Lung (tissue), 12 donors: ENCODE measurements around the gene NME3. TPM values are rescaled to one million over a fixed set of nuclear protein-coding genes. Genes with fewer than 3 reads are reported as not detected.

Experiments
- ATAC-seq: fragments of 200-7000 bp; cut with Tn5 transposase; one replicate; pipeline ENCODE4 v1.9.1; 2020; ENCODE audit warnings: moderate number of reproducible peaks; ENCODE audit not compliant: insufficient read depth, low FRiP score
- DNase-seq, 3 donors: peaks; one replicate each; pipeline ENCODE4 v3.0.0-alpha.2; 2013 to 2017
- H3K27ac ChIP-seq, 2 donors: one replicate each; pipeline ENCODE4 v1.5.1; 2013; ENCODE audit warnings: mild to moderate bottlenecking in 2 of 2, moderate library complexity in 2 of 2, control low read depth in 1 of 2, inconsistent platforms in 1 of 2, low read depth in 1 of 2, low read length in 1 of 2
- H3K27me3 ChIP-seq, 3 donors: one replicate each; pipeline ENCODE4 v1.5.1; 2013; ENCODE audit warnings: low read length in 2 of 3; ENCODE audit not compliant: control insufficient read depth in 3 of 3, insufficient read depth in 3 of 3
- H3K36me3 ChIP-seq, 4 donors: one replicate each; pipeline ENCODE4 v1.5.1; 2013; ENCODE audit warnings: low read length in 4 of 4, mild to moderate bottlenecking in 1 of 4, moderate library complexity in 1 of 4; ENCODE audit not compliant: control insufficient read depth in 4 of 4, insufficient read depth in 4 of 4
- H3K4me1 ChIP-seq, 5 donors: one replicate each; pipeline ENCODE4 v1.5.1; 2013; ENCODE audit warnings: low read length in 5 of 5, mild to moderate bottlenecking in 2 of 5, moderate library complexity in 1 of 5; ENCODE audit not compliant: control insufficient read depth in 5 of 5, insufficient read depth in 5 of 5
- H3K4me3 ChIP-seq: one replicate; pipeline ENCODE4 v1.5.1; 2013; ENCODE audit warnings: mild to moderate bottlenecking, control low read depth, moderate library complexity
- H3K9ac ChIP-seq, 2 donors: one replicate each; pipeline ENCODE4 v1.5.1; 2013; ENCODE audit warnings: low read length in 2 of 2, control low read depth in 1 of 2; ENCODE audit not compliant: insufficient read depth in 1 of 2
- H3K9me3 ChIP-seq, 4 donors: one replicate each; pipeline ENCODE4 v1.5.1; 2013; ENCODE audit warnings: low read length in 3 of 4, mild to moderate bottlenecking in 1 of 4, moderate library complexity in 1 of 4; ENCODE audit not compliant: control insufficient read depth in 4 of 4, insufficient read depth in 3 of 4
- CTCF ChIP-seq: IDR thresholded peaks from 2 replicates; pipeline ENCODE4 v1.5.1; 2012; ENCODE audit warnings: mild to moderate bottlenecking; ENCODE audit errors: control extremely low read depth, extremely low read depth
- WGBS, 2 donors: extraction: QIAGEN DNeasy Blood & Tissue Kit; methylation state at CpG; one replicate each; pipeline ENCODE4 v1.1.7; 2013; 5-methylcytosine and 5-hydroxymethylcytosine counted together
- polyA plus RNA-seq, 2 donors: library from polyadenylated mRNA; stranded (reverse); fragments of 200-250 nt; gene quantifications; one replicate each; pipeline ENCODE4 v1.2.1, GENCODE V29; 2013
- total RNA-seq, 2 donors: library from RNA; depleted of rRNA in 1 of 2; stranded (reverse); fragments of >200 nt in 1 of 2; gene quantifications; one replicate each; pipeline ENCODE4 v1.2.1, GENCODE V29; 2014 to 2021
- donor health status: control.
- donor health status: control.
- donor health status: Bipolar disorder and iron deficiency.
- donor health status: healthy.
- donor health status: DM: yes; HTN: yes; CAD: no.

The NME3 gene
- total and polyA plus RNA-seq, 4 donors: 25.1 to 197 (median 66.9) TPM

DNA sequence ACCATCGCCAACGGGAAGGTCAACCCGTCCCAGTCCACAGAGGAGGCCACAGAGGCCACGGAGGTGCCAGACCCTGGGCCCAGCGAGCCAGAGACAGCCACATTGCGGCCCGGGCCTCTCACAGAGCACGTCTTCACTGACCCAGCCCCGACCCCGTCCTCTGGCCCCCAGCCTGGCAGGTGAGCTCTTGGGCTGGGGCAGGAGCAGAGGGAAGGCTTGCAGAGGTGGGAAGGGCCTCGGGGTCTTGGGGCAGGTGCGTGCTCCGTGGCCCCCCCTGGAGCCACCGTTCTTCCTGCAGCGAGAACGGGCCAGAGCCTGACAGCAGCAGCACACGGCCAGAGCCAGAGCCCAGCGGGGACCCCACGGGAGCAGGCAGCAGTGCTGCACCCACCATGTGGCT is 5.1 kb downstream of the NME3 start:
- DNase-seq: no peak
- no peak overlapping the region for H3K4me3 ChIP-seq
- H3K27me3 ChIP-seq: no peaks in the 10 kb centered on the region
- no peak for ATAC-seq
- no peak overlapping the region for H3K9ac ChIP-seq
- peaks cover 0 to 7% (median 0%) of the 10 kb centered on the region in 5 donors for H3K4me1 ChIP-seq
- no peak for TF ChIP-seq CTCF
- H3K27ac ChIP-seq: no peak overlapping the region
- peaks cover 6 to 73% (median 19%) of the 10 kb centered on the region in 4 donors for H3K36me3 ChIP-seq
- H3K9me3 ChIP-seq: no peaks in the 10 kb centered on the region
- WGBS, 2 donors: 94 to 95% methylated on average over 19 of the region's 19 CpGs

DNA sequence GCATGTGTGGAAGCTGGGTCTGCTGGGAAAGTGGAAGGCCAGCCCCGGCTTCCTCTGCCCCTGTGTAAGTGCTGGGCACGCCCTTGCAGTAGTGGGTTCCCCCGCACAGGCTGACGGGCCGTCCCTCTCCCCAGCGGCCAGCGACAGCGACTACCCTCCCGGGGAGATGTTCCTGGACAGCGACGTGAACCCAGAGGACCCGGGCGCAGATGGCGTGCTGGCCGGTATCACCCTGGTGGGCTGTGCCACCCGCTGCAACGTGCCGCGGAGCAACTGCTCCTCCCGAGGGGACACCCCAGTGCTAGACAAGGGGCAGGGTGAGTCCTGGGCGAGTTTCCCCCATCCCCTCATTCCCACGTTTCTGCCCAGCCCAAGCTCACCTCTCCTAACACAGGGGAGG is 5.5 kb downstream of the NME3 start:
- no peak for DNase-seq
- Histone ChIP-seq H3K27me3 (no peaks in the 10 kb centered on the region), H3K36me3 (peaks cover 6 to 77% (median 21%) of the 10 kb centered on the region in 4 donors), H3K9ac (no peak overlapping the region), H3K4me3 (no peak overlapping the region), H3K9me3 (no peaks in the 10 kb centered on the region), H3K4me1 (peaks cover 0 to 7% (median 0%) of the 10 kb centered on the region in 5 donors), H3K27ac (no peak overlapping the region)
- 90 to 93% methylated on average over 22 of the region's 22 CpGs for WGBS, 2 donors
- ATAC-seq: no peak
- no peak for TF ChIP-seq CTCF

- ATAC-seq (no peak), DNase-seq (no peak)
- 94 to 96% methylated on average over 20 to 21 of the region's 21 CpGs for WGBS, 2 donors
- Histone ChIP-seq H3K9ac (no peak overlapping the region), H3K27me3 (no peaks in the 10 kb centered on the region), H3K27ac (no peak overlapping the region), H3K4me3 (no peak overlapping the region), H3K4me1 (peaks cover 0 to 2% (median 0%) of the 10 kb centered on the region in 5 donors), H3K36me3 (peaks cover 6 to 84% (median 23%) of the 10 kb centered on the region in 4 donors), H3K9me3 (no peaks in the 10 kb centered on the region)
- TF ChIP-seq CTCF: no peak
These were observed 6.4 kb downstream of the NME3 start for GRCh38 chr16:1764971-1765370.
